Lower leg skin (tissue), 3 donors: ENCODE data around the gene BCL7A.

Source experiments
- POLR2A ChIP-seq, 2 donors: fragments of 450-650 bp; IDR thresholded peaks; one replicate each; pipeline ENCODE4 v1.6.1; 2016 to 2017; ENCODE audit warnings: antibody characterized with exemption in 2 of 2, mild to moderate bottlenecking in 1 of 2, moderate library complexity in 1 of 2
- TF ChIP-seq, protein P1 (sequence below), 3 donors: fragments of 450-650 bp; IDR thresholded peaks; one replicate each; pipeline ENCODE4 v1.5.1; 2016; ENCODE audit warnings: antibody characterized with exemption in 3 of 3, mild to moderate bottlenecking in 3 of 3, moderate library complexity in 2 of 3

DNA sequence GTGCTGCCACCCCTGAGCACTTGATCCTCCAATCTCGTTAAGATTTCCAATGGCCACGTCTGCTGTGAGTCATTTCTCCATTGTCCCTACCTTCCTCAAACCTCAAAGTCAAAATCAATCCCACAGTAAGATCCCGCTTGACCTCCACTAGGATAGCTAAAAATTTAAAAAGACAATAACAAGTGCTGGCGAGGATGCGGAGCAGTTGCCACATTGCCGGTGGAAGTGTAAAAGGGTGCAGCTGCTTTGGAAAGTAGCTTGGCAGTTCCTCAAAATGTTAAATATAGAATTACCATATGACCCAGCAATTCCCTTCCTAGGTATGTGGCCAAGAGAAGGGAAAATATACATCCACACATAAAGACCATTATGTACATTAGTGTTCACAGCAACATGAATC is 9.5 kb upstream of the BCL7A start:
- TF ChIP-seq, protein P1, sequence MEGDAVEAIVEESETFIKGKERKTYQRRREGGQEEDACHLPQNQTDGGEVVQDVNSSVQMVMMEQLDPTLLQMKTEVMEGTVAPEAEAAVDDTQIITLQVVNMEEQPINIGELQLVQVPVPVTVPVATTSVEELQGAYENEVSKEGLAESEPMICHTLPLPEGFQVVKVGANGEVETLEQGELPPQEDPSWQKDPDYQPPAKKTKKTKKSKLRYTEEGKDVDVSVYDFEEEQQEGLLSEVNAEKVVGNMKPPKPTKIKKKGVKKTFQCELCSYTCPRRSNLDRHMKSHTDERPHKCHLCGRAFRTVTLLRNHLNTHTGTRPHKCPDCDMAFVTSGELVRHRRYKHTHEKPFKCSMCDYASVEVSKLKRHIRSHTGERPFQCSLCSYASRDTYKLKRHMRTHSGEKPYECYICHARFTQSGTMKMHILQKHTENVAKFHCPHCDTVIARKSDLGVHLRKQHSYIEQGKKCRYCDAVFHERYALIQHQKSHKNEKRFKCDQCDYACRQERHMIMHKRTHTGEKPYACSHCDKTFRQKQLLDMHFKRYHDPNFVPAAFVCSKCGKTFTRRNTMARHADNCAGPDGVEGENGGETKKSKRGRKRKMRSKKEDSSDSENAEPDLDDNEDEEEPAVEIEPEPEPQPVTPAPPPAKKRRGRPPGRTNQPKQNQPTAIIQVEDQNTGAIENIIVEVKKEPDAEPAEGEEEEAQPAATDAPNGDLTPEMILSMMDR (IDR thresholded peaks at IDR 0.05) = no peak
- no peak for TF ChIP-seq POLR2A (IDR thresholded peaks at IDR 0.05)
